ENCODE measurements around the gene SLC25A47. TPM values are rescaled to one million over a fixed set of nuclear protein-coding genes. Genes with fewer than 3 reads are reported as not detected.

SLC25A47 gene
- total and polyA plus RNA-seq, 9 of the 15 experiments (the other 6 are each of a cell fraction or from before 2014, with no cell fraction given), result 0.09 to 0.23 (median 0.22) TPM; not detected in 6

GRCh38 chr14:100292301-100292775 lies 30.8 kb upstream of the SLC25A47 start:
- in situ Hi-C loops (cut with MboI) (no loop called here), intact Hi-C loops (cut with micrococcal nuclease) (no loop called here)
- no peaks in the 10 kb centered on the region for H3K36me3 ChIP-seq (ENCODE audit: control insufficient read depth, insufficient read depth, low read length)
- H3K4me1 ChIP-seq (replicated peaks in 1 of 2; ENCODE audit: control insufficient read depth in 2 of 2, insufficient read depth in 2 of 2, low read length in 2 of 2), result peaks cover 6 to 28% of the 10 kb centered on the region in 2 experiments; a peak in 4 of 5 replicates
- TF ChIP-seq FOXA1 (IDR thresholded peaks at IDR 0.05; ENCODE audit: borderline replicate concordance) (no peak), ZBTB33 (CRISPR knock-in tag; IDR thresholded peaks at IDR 0.05) (peak; percentile 85)
- POLR2A ChIA-PET, result no interaction called here
- BruUV-seq (replicated peaks), result no TSS peak
- H4K20me1 ChIP-seq (replicated peaks; ENCODE audit: control insufficient read depth, insufficient read depth, low read length), result no peaks in the 10 kb centered on the region
- H3K27ac ChIP-seq (ENCODE audit: extremely low read depth, low read depth, low read length), result no peak overlapping the region
- no peak for DNase-seq (ENCODE audit: extremely low read depth in 1 of 4, low spot score in 3 of 4)
- no peak overlapping the region for H2AFZ ChIP-seq (ENCODE audit: low read depth, low read length)
- no peak overlapping the region for H3K4me2 ChIP-seq (ENCODE audit: insufficient read depth, low read length)
- no peak for ATAC-seq
- H3K4me3 ChIP-seq, result no peak overlapping the region
- 96% methylated on average over 24 of the region's 61 CpGs for WGBS (ENCODE audit: insufficient coverage, low coverage, missing lambda C conversion rate)
- no peaks in the 10 kb centered on the region for H3K9me3 ChIP-seq (replicated peaks; ENCODE audit: control insufficient read depth, insufficient read depth, low read depth, low read length)
- CTCF ChIA-PET (ENCODE audit: low intra/inter-chr PET ratio), result no interaction called here
- no peak for FAIRE-seq
- no peaks in the 10 kb centered on the region for H3K9me1 ChIP-seq (ENCODE audit: control insufficient read depth, insufficient read depth, low read length)
- no peak overlapping the region for H3K9ac ChIP-seq (ENCODE audit: insufficient read depth in 1 of 2, low read depth in 2 of 2, low read length in 2 of 2)
- no peaks in the 10 kb centered on the region for H3K79me2 ChIP-seq (ENCODE audit: control insufficient read depth, insufficient read depth, low read length)
- H3K27me3 ChIP-seq (ENCODE audit: control insufficient read depth in 2 of 2, insufficient read depth in 2 of 2, low read length in 2 of 2), result no peaks in the 10 kb centered on the region

- Histone ChIP-seq H3K9me1 (ENCODE audit: control insufficient read depth, insufficient read depth, low read length) (no peaks in the 10 kb centered on the region), H3K36me3 (ENCODE audit: control insufficient read depth, insufficient read depth, low read length) (no peaks in the 10 kb centered on the region), H4K20me1 (replicated peaks; ENCODE audit: control insufficient read depth, insufficient read depth, low read length) (no peaks in the 10 kb centered on the region), H3K27ac (ENCODE audit: extremely low read depth, low read depth, low read length) (no peak overlapping the region), H3K4me1 (replicated peaks in 1 of 2; ENCODE audit: control insufficient read depth in 2 of 2, insufficient read depth in 2 of 2, low read length in 2 of 2) (peaks cover 6 to 34% of the 10 kb centered on the region in 2 experiments; a peak in 4 of 5 replicates), H3K9me3 (replicated peaks; ENCODE audit: control insufficient read depth, insufficient read depth, low read depth, low read length) (no peaks in the 10 kb centered on the region), H3K4me2 (ENCODE audit: insufficient read depth, low read length) (no peak overlapping the region), H3K79me2 (ENCODE audit: control insufficient read depth, insufficient read depth, low read length) (no peaks in the 10 kb centered on the region), H3K27me3 (ENCODE audit: control insufficient read depth in 2 of 2, insufficient read depth in 2 of 2, low read length in 2 of 2) (no peaks in the 10 kb centered on the region), H3K9ac (ENCODE audit: insufficient read depth in 1 of 2, low read depth in 2 of 2, low read length in 2 of 2) (no peak overlapping the region), H3K4me3 (no peak overlapping the region), H2AFZ (ENCODE audit: low read depth, low read length) (no peak overlapping the region)
- intact Hi-C loops (cut with micrococcal nuclease), result no loop called here
- in situ Hi-C loops (cut with MboI), result no loop called here
- 0 out of 2 replicates have a peak, but pooled peaks have one; percentile 48 for TF ChIP-seq ZBTB33 (CRISPR knock-in tag; IDR thresholded peaks at IDR 0.05)
- no peak for TF ChIP-seq ILK (tag; IDR thresholded peaks at IDR 0.05; ENCODE audit: borderline replicate concordance, low read depth)
- DNase-seq (ENCODE audit: extremely low read depth in 1 of 4, low spot score in 3 of 4) (no peak), ATAC-seq (no peak), FAIRE-seq (no peak)
- CTCF ChIA-PET (ENCODE audit: low intra/inter-chr PET ratio), result no interaction called here
- WGBS (ENCODE audit: insufficient coverage, low coverage, missing lambda C conversion rate), result 85% methylated on average over 12 of the region's 42 CpGs
- BruUV-seq (replicated peaks), result no TSS peak
- POLR2A ChIA-PET, result no interaction called here
Observed at GRCh38 chr14:100292776-100293461, 30.2 kb upstream of the SLC25A47 start.

Data from K562 (cell line).